AG04449 (cell line): Measurements from ENCODE around the gene PRKN.

Experiments
- CTCF ChIA-PET: fragments of 350-600 bp; formaldehyde crosslinking; extraction: SDS; loops from one replicate; lab custom pipeline; 2021; ENCODE audit warnings: antibody characterized with exemption; lab: Yijun Ruan, JAX
- POLR2A ChIA-PET: fragments of 400-600, 350-600 bp; formaldehyde crosslinking; extraction: SDS; loops from one replicate; lab custom pipeline; 2020; ENCODE audit warnings: antibody characterized with exemption, inconsistent platforms; lab: Yijun Ruan, JAX
- DNase-seq: peaks from one replicate; pipeline ENCODE4 v3.0.0-alpha.2; 2010; ENCODE audit warnings: low read depth, low spot score
- H3K4me3 ChIP-seq: 2 replicates; pipeline ENCODE4 v1.5.1; 2011; ENCODE audit warnings: low read depth, mild to moderate bottlenecking, control low read depth, low read length
- CTCF ChIP-seq: IDR thresholded peaks from one replicate; pipeline ENCODE4 v1.5.1; 2011; ENCODE audit warnings: mild to moderate bottlenecking, moderate library complexity, low read length, control low read depth, inconsistent platforms; ENCODE audit not compliant: insufficient read depth; ENCODE audit errors: missing control alignments

Gene PRKN

GRCh38 chr6:161924516-161925116 is 803.0 kb downstream of the PRKN start:
- no peak for TF ChIP-seq CTCF
- POLR2A ChIA-PET = no interaction called here
- H3K4me3 ChIP-seq = no peak overlapping the region
- CTCF ChIA-PET = no interaction called here
- no peak for DNase-seq

GRCh38 chr6:161922631-161923119 is 804.9 kb downstream of the PRKN start:
- TF ChIP-seq CTCF = no peak
- DNase-seq = no peak
- H3K4me3 ChIP-seq = no peak overlapping the region
- POLR2A ChIA-PET = no interaction called here
- CTCF ChIA-PET = no interaction called here

- no peak for TF ChIP-seq CTCF
- no peak for DNase-seq
- no peak overlapping the region for H3K4me3 ChIP-seq
- ChIA-PET POLR2A (no interaction called here), CTCF (no interaction called here)
These were observed 805.8 kb downstream of the PRKN start for GRCh38 chr6:161921602-161922395.

- TF ChIP-seq CTCF = no peak
- no peak for DNase-seq
- CTCF ChIA-PET = no interaction called here
- H3K4me3 ChIP-seq = no peak overlapping the region
- POLR2A ChIA-PET = no interaction called here
These were observed 807.9 kb downstream of the PRKN start for GRCh38 chr6:161919691-161920090.

GRCh38 chr6:161918628-161919205 is 808.8 kb downstream of the PRKN start:
- H3K4me3 ChIP-seq = no peak overlapping the region
- ChIA-PET CTCF (no interaction called here), POLR2A (no interaction called here)
- no peak for TF ChIP-seq CTCF
- no peak for DNase-seq

GRCh38 chr6:161918109-161918531 is 809.4 kb downstream of the PRKN start:
- H3K4me3 ChIP-seq = no peak overlapping the region
- no peak for DNase-seq
- ChIA-PET POLR2A (no interaction called here), CTCF (no interaction called here)
- no peak for TF ChIP-seq CTCF
